ENCODE data around the gene HEXB.

DNA sequence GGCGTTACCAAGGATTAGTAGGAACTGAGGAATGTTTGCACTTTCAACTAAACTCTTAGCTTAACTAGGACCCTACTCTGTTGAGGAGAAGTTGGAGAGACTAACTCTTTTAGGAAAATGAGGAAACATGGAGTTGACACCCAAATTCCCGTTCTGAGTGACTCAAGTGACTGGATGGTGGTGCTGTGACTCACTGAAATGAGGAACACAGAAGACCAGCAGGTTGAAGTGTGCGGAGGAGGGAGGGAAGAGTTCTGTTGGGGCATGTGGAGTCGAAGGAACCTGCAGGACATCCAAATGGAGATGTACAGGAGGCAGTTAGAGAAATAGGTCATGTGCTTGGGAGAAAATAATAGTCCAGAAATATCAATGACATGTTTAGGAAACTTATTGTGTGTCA, 8.2 kb downstream of the HEXB start:
- TF ChIP-seq POLR2A (IDR thresholded peaks at IDR 0.05), result no peak
- TF ChIP-seq, protein P1, sequence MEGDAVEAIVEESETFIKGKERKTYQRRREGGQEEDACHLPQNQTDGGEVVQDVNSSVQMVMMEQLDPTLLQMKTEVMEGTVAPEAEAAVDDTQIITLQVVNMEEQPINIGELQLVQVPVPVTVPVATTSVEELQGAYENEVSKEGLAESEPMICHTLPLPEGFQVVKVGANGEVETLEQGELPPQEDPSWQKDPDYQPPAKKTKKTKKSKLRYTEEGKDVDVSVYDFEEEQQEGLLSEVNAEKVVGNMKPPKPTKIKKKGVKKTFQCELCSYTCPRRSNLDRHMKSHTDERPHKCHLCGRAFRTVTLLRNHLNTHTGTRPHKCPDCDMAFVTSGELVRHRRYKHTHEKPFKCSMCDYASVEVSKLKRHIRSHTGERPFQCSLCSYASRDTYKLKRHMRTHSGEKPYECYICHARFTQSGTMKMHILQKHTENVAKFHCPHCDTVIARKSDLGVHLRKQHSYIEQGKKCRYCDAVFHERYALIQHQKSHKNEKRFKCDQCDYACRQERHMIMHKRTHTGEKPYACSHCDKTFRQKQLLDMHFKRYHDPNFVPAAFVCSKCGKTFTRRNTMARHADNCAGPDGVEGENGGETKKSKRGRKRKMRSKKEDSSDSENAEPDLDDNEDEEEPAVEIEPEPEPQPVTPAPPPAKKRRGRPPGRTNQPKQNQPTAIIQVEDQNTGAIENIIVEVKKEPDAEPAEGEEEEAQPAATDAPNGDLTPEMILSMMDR (IDR thresholded peaks at IDR 0.05), result no peak
